ENCODE data around the gene CELF2. TPM values are rescaled to one million over a fixed set of nuclear protein-coding genes. Genes with fewer than 3 reads are reported as not detected.
"Not testable (repeated sequence)": the region's sequence is repeated elsewhere in the genome, so short reads cannot be mapped to it uniquely, and the experiment has no call there.

Gene CELF2
- total and polyA plus RNA-seq, 2 donors from 2014 or later: 1.7 to 39.2 TPM

GRCh38 chr10:11118686-11119085 is 101.0 kb downstream of the CELF2 start:
- FAIRE-seq: no peak
- H3K4me3 ChIP-seq (ENCODE audit: low read length in 3 of 3): no peak overlapping the region

DNA sequence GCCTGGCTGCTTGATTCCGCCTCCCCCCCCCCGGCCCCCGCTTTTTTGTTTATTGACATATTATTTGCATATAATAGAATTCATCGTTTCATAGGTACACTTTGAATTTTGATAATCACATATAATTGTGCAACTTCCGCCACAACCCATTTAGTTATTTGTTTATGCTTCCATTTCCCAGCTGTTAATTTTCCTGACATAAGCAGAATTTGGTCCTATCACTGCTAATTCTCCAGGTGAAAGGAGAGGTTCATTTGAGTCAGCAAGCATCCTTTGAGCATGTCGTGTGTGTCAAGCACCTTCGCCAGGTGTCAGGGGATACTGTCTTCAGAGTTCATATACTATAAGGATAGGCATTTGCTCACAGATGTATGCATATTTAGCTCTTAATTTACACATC is 102.2 kb downstream of the CELF2 start:
- no peak for FAIRE-seq
- H3K36me3 ChIP-seq (ENCODE audit: control insufficient read depth in 2 of 3, insufficient read depth in 3 of 3, low read length in 3 of 3): no peaks in the 10 kb centered on the region
- H3K27ac ChIP-seq (ENCODE audit: low read depth in 2 of 2, low read length in 2 of 2): no peak overlapping the region

More at GRCh38 chr10:11118686-11119085, 101.0 kb downstream of the CELF2 start:
- H3K9ac ChIP-seq (ENCODE audit: low read length in 3 of 3): no peak overlapping the region
- TF ChIP-seq, protein P1, sequence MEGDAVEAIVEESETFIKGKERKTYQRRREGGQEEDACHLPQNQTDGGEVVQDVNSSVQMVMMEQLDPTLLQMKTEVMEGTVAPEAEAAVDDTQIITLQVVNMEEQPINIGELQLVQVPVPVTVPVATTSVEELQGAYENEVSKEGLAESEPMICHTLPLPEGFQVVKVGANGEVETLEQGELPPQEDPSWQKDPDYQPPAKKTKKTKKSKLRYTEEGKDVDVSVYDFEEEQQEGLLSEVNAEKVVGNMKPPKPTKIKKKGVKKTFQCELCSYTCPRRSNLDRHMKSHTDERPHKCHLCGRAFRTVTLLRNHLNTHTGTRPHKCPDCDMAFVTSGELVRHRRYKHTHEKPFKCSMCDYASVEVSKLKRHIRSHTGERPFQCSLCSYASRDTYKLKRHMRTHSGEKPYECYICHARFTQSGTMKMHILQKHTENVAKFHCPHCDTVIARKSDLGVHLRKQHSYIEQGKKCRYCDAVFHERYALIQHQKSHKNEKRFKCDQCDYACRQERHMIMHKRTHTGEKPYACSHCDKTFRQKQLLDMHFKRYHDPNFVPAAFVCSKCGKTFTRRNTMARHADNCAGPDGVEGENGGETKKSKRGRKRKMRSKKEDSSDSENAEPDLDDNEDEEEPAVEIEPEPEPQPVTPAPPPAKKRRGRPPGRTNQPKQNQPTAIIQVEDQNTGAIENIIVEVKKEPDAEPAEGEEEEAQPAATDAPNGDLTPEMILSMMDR (IDR thresholded peaks at IDR 0.05; ENCODE audit: borderline replicate concordance, extremely low read depth, insufficient read depth): no peak
- H3K4me1 ChIP-seq (ENCODE audit: control insufficient read depth in 2 of 3, insufficient read depth in 2 of 3, low read depth in 1 of 3, low read length in 3 of 3): no peaks in the 10 kb centered on the region
- H3K36me3 ChIP-seq (ENCODE audit: control insufficient read depth in 2 of 3, insufficient read depth in 3 of 3, low read length in 3 of 3): no peaks in the 10 kb centered on the region
- H3K27ac ChIP-seq (ENCODE audit: low read depth in 2 of 2, low read length in 2 of 2): no peak overlapping the region
- no peaks in the 10 kb centered on the region for H3K27me3 ChIP-seq (ENCODE audit: control insufficient read depth, insufficient read depth, low read length)
- intact Hi-C loops (cut with DNase I): no loop called here
- H3K9me3 ChIP-seq (ENCODE audit: control insufficient read depth in 2 of 3, insufficient read depth in 1 of 3, low read length in 3 of 3): no peaks in the 10 kb centered on the region
- DNase-seq: no peak

GRCh38 chr10:11120711-11121110 is 103.0 kb downstream of the CELF2 start:
- DNase-seq (no peak), FAIRE-seq (no peak)
- intact Hi-C loops (cut with DNase I): no loop called here
- H3K4me1 ChIP-seq (ENCODE audit: control insufficient read depth in 2 of 3, insufficient read depth in 2 of 3, low read depth in 1 of 3, low read length in 3 of 3): no peaks in the 10 kb centered on the region
- H3K36me3 ChIP-seq (ENCODE audit: control insufficient read depth in 2 of 3, insufficient read depth in 3 of 3, low read length in 3 of 3): no peaks in the 10 kb centered on the region
- TF ChIP-seq, protein P1 (IDR thresholded peaks at IDR 0.05; ENCODE audit: borderline replicate concordance, extremely low read depth, insufficient read depth): no peak
- no peak overlapping the region for H3K27ac ChIP-seq (ENCODE audit: low read depth in 2 of 2, low read length in 2 of 2)
- H3K27me3 ChIP-seq (ENCODE audit: control insufficient read depth, insufficient read depth, low read length): no peaks in the 10 kb centered on the region
- no peak overlapping the region for H3K9ac ChIP-seq (ENCODE audit: low read length in 3 of 3)
- no peak overlapping the region for H3K4me3 ChIP-seq (ENCODE audit: low read length in 3 of 3)
- H3K9me3 ChIP-seq (ENCODE audit: control insufficient read depth in 2 of 3, insufficient read depth in 1 of 3, low read length in 3 of 3): no peaks in the 10 kb centered on the region

More for the DNA sequence above, 102.2 kb downstream of the CELF2 start:
- Histone ChIP-seq H3K27me3 (ENCODE audit: control insufficient read depth, insufficient read depth, low read length) (no peaks in the 10 kb centered on the region), H3K9ac (ENCODE audit: low read length in 3 of 3) (no peak overlapping the region), H3K9me3 (ENCODE audit: control insufficient read depth in 2 of 3, insufficient read depth in 1 of 3, low read length in 3 of 3) (no peaks in the 10 kb centered on the region), H3K4me3 (ENCODE audit: low read length in 3 of 3) (no peak overlapping the region), H3K4me1 (ENCODE audit: control insufficient read depth in 2 of 3, insufficient read depth in 2 of 3, low read depth in 1 of 3, low read length in 3 of 3) (no peaks in the 10 kb centered on the region)
- TF ChIP-seq, protein P1 (IDR thresholded peaks at IDR 0.05; ENCODE audit: borderline replicate concordance, extremely low read depth, insufficient read depth): no peak
- DNase-seq: no peak
- intact Hi-C loops (cut with DNase I): no loop called here

- H3K9me3 ChIP-seq (ENCODE audit: control insufficient read depth in 2 of 3, insufficient read depth in 1 of 3, low read length in 3 of 3); intact Hi-C loops (cut with DNase I); DNase-seq; H3K36me3 ChIP-seq (ENCODE audit: control insufficient read depth in 2 of 3, insufficient read depth in 3 of 3, low read length in 3 of 3); H3K4me3 ChIP-seq (ENCODE audit: low read length in 3 of 3); H3K27ac ChIP-seq (ENCODE audit: low read depth in 2 of 2, low read length in 2 of 2); H3K4me1 ChIP-seq (ENCODE audit: control insufficient read depth in 2 of 3, insufficient read depth in 2 of 3, low read depth in 1 of 3, low read length in 3 of 3); H3K9ac ChIP-seq (ENCODE audit: low read length in 3 of 3); H3K27me3 ChIP-seq (ENCODE audit: control insufficient read depth, insufficient read depth, low read length); FAIRE-seq: not testable (repeated sequence)
Measured at GRCh38 chr10:11123892-11124291, 106.2 kb downstream of the CELF2 start.

Data from kidney (tissue), 14 donors.